HG03571 (cell line): ENCODE measurements around the gene STRADA.
"Not testable (repeated sequence)": the region's sequence is repeated elsewhere in the genome, so short reads cannot be mapped to it uniquely, and the experiment has no call there.

Experiments
- ATAC-seq: cut with Tn5 transposase; IDR thresholded peaks from one replicate; pipeline ENCODE4 v1.9.1; 2021; ENCODE audit not compliant: unreplicated experiment

STRADA gene

GRCh38 chr17:63754046-63754445 is 12.4 kb upstream of the STRADA start:
- no peak for ATAC-seq

- ATAC-seq, result no peak
Observed at GRCh38 chr17:63753215-63753614, 11.6 kb upstream of the STRADA start.

GRCh38 chr17:63752707-63753106 is 11.1 kb upstream of the STRADA start:
- ATAC-seq, result no peak

GRCh38 chr17:63751806-63752205 is 10.2 kb upstream of the STRADA start:
- ATAC-seq, result no peak

GRCh38 chr17:63741143-63741407 is 524 bp downstream of the STRADA start:
- ATAC-seq, result peak; percentile 17

GRCh38 chr17:63740464-63741142 is 996 bp downstream of the STRADA start:
- ATAC-seq, result no peak

DNA sequence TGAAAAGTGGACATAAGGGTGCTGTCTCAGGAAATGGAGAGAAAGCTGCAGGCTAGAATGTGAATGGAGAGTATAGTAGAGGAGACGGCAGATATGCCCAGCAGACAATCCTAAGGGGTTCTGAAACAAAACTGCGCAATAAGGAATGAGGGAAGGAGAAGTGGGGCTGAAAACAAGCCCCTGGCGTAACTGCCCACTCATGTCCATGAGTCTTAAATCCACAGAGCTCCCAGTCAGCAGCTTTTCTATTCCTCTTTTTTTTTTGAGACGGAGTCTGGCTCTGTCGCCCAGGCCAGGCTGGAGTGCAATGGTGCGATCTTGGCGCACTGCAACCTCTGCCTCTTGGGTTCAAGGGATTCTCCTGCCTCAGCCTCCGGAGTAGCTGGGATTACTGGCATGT is 5.9 kb downstream of the STRADA start:
- no peak for ATAC-seq

DNA sequence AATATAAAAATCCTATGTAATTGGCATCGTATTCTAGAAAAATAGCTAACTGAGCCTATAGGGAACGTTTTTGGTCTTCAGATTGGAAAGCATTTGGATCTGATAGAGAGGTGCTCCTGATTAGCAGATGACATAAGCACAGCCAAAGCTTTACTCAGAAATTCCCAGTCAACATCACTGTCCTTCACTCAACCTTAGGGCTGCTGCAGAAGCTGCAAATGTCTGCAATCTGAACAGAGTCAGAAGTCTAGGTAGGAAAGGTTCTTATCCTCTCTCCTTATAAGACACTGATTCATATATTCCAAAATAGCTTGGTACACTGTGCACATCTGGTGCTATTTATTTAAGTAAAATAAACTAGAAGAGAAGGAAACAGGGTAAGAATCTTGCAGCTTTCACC is 19.2 kb downstream of the STRADA start:
- ATAC-seq, result no peak

DNA sequence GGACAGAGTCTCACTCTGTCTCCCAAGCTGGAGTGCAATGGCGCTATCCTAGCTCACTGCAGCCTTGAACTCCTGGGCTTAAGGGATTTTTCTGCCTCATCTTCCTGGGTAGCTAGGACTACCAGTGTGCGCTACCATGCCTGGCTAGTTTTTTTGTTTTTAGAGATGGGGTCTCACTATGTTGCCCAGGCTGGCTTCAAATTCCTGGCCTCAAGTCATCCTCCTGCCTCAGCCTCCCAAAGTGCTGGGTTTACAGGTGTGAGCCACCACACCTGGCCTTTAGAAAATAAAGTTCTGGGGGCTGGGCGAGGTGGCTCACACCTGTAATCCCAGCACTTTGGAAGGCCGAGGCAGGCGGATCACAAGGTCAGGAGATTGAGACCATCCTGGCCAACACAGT is 21.4 kb downstream of the STRADA start:
- not testable (repeated sequence) for ATAC-seq

DNA sequence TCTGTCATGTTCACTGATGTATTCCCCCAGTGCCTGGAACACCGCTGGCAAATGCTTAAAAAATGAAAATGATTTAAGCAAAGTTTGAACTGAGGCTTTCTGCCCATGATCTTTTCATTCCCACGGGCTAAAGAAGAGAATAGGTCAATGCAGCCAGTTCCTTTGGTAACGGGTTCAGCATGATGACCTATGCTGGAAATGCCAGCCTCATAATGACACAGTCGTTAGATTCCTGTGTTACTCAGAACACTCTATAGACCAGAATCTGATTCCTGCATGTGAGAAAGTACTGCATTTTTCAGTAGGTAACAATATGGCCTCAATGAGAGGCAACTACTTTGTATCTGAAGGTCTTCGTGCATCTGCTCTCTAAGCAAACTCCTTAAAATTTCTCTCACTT is 22.6 kb downstream of the STRADA start:
- no peak for ATAC-seq

GRCh38 chr17:63716426-63716825 is 25.2 kb downstream of the STRADA start:
- ATAC-seq, result no peak

DNA sequence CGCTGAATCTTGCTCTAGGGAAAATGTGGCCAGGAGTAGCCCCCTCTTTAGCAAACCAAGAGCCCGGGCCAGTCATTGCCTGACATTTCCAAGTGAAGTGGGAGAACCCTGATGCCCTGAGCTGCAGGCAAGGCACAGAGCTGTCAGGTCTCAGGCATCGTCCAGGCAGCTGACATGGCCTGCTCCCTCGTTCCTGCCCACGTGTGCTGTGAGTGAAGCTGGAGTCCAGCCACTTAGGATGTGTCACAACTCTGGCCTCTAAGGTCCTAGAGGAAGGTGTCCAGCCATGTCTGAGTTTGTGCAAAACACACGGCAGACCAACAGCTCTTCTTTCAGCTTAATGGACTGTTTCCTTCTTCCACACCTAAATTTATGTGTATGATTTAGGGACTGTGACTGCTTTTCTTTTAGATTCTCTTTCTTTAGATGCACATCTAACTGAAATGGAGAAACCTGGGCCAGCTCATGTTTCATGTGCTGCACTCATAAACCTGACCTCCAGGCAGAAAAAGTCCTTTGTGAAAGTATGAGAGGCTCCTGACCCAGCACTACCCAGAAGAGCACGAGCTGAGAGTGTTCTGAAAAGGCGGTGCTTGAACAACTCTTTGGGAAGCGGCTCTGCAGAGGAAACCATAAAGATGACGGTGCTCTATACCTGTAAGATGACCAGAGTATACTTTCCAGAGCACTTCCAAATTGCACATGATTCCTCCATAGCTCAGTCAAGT is 26.9 kb downstream of the STRADA start:
- no peak for ATAC-seq

GRCh38 chr17:63709110-63709509 is 32.5 kb downstream of the STRADA start:
- no peak for ATAC-seq

DNA sequence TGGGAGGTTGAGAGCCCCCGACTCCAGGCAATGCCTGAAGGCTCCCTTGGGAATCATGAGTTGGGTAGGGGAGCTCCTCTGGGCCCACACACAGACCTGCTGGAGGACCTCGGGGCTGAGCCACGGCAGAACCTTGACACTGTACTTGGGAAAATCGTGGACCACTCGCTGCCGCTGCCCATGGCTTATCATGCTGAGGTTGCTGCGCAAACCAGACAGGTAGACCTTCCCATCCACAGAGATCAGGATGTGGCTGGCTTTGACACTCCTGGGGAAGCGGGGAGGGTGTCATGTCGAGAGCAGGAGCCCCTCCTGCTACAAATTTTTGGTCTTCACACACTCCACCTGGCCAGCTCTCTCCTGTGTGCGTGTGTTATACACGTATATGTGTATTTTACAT is 34.4 kb downstream of the STRADA start:
- no peak for ATAC-seq

- no peak for ATAC-seq
Observed at GRCh38 chr17:63706336-63707082, 35.1 kb downstream of the STRADA start.

DNA sequence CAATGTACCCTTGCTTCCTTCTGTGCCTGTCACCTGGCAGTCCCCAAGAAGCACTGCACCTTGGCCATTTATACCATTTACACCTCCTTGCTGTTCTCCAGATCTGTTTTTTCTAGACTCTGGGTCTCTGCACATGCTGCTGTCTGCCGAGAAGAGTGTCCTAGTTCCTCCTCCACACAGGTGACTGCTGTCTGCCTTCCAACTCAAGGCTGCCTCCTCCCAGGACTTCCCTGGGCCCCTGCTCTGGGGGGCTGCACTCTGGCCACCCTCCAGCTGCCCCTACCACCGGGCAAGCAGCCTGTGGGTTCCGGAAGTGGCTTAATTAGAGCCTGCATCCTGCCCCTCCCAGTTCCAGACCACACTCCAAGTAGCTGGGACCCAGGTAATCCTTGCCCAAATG is 35.9 kb downstream of the STRADA start:
- ATAC-seq, result no peak

DNA sequence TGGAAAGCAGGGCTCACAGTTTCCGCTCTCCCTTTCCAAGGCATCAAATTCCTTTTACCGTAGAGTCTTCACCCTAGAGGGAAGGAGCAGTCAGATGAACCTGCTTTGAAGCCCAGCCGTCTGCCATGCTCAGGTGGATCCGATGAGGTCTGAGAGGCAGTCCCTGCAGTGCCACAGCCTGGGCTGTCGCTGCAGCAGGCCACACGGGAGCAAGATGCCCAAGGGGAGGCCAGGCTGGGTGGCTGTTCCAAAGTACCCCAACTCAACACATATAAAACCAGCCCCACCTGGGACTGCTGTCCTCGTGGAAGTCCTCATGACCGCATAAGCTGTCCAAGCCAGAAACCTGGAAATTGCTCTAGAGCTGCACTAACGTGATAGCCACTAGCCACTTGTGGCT is 36.8 kb downstream of the STRADA start:
- ATAC-seq, result no peak

GRCh38 chr17:63704259-63704576 is 37.4 kb downstream of the STRADA start:
- ATAC-seq, result no peak

GRCh38 chr17:63703556-63704258 is 37.9 kb downstream of the STRADA start:
- no peak for ATAC-seq

DNA sequence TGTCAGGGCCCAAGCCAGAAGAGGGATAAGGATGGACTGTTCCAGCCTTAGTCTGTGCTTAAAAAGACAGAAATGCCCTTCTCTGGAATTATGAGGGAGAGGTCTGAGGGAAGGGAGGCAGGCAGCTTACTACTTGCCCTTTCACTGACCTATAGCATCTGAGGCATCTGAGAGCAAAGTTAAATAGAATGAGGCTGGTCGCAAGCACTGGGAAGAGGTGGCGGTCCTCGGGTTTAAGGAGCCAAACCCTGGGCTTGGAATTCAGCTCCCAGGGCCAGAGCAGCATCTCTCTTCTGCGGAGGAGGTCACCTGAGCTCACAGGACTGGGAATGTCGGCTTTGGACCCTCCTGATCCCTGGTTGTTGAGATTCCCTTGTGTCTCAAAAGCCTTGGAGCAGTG is 38.6 kb downstream of the STRADA start:
- ATAC-seq, result no peak

DNA sequence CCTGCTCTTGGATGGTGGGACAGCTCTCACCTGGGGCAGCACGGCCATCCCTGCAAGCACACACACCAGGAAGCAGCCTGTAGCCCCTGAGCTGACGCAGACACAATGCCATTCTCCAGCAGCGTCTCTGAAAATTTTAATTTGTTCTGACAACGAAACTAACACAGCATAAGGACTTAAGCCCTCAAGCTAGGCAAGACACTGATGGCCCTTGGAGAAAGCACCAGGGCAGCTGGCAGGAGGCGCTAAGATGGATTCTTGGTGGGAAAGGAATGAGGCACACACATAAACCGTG is 38.9 kb downstream of the STRADA start:
- ATAC-seq, result no peak
